Measurements from ENCODE around the gene NCOA3.
A peak's percentile ranks its signal among the peaks of the same experiment; 100 is the strongest.

The NCOA3 gene

DNA sequence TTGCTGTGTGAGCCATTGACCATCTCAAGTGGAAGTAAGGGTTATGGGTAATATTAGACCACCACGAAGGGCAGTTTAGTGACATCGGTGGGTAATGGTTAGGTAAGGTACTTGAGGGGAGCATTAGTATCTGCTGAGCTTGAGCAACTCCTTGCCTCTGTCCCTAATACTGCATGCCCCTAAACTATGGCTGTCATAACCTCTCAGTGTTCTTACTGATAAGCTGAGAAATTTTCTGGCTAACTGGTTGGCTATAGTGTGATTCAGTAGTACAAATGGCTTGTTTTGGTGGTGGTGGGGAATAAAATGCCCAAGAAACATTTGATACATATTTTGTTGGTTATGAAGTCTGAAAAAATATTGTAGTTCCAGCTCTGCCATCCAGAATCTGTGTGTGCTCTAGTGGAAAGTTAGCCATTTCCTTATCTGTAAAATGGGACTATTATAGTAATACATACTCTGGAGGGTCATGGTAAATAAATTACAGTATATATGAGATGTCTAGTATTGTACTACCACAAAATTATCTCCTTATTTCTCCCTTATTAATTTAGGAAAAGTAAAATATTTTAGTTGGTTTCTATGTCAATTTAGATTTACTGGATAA, 113.1 kb downstream of the NCOA3 start:
- Histone ChIP-seq H3K9me3 (no peaks in the 10 kb centered on the region), H3K4me3 (ENCODE audit: low read depth, low read length) (no peak overlapping the region), H3K36me3 (no peaks in the 10 kb centered on the region), H3K27me3 (no peaks in the 10 kb centered on the region), H3K4me1 (no peaks in the 10 kb centered on the region)
- no peak for DNase-seq
- TF ChIP-seq, protein P1, sequence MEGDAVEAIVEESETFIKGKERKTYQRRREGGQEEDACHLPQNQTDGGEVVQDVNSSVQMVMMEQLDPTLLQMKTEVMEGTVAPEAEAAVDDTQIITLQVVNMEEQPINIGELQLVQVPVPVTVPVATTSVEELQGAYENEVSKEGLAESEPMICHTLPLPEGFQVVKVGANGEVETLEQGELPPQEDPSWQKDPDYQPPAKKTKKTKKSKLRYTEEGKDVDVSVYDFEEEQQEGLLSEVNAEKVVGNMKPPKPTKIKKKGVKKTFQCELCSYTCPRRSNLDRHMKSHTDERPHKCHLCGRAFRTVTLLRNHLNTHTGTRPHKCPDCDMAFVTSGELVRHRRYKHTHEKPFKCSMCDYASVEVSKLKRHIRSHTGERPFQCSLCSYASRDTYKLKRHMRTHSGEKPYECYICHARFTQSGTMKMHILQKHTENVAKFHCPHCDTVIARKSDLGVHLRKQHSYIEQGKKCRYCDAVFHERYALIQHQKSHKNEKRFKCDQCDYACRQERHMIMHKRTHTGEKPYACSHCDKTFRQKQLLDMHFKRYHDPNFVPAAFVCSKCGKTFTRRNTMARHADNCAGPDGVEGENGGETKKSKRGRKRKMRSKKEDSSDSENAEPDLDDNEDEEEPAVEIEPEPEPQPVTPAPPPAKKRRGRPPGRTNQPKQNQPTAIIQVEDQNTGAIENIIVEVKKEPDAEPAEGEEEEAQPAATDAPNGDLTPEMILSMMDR (IDR thresholded peaks at IDR 0.05; ENCODE audit: low read depth, low read length) = no peak

DNA sequence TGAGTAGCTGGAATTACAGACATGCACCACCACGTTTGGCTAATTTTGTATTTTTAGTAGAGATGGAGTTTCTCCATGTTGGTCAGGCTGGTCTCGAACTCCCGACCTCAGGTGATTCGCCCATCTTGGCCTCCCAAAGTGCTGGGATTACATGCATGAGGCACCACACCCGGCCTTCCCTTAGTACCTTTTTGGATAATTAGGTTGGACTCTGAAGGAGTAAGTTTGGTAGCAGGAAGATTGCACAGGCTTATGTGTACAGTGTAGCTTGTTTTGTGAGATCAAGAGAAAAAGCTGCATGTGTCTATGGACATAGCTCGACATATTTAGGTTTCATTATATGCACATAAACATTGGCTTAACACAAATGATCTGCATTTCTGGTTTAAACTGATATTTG, 116.8 kb downstream of the NCOA3 start:
- H3K4me1 ChIP-seq = no peaks in the 10 kb centered on the region
- H3K36me3 ChIP-seq = no peaks in the 10 kb centered on the region; the same call in 1 of the 2 replicates
- TF ChIP-seq, protein P1 (IDR thresholded peaks at IDR 0.05; ENCODE audit: low read depth, low read length) = no peak
- DNase-seq = no peak
- H3K27me3 ChIP-seq = no peaks in the 10 kb centered on the region
- no peak overlapping the region for H3K4me3 ChIP-seq (ENCODE audit: low read depth, low read length)
- H3K9me3 ChIP-seq = no peaks in the 10 kb centered on the region

DNA sequence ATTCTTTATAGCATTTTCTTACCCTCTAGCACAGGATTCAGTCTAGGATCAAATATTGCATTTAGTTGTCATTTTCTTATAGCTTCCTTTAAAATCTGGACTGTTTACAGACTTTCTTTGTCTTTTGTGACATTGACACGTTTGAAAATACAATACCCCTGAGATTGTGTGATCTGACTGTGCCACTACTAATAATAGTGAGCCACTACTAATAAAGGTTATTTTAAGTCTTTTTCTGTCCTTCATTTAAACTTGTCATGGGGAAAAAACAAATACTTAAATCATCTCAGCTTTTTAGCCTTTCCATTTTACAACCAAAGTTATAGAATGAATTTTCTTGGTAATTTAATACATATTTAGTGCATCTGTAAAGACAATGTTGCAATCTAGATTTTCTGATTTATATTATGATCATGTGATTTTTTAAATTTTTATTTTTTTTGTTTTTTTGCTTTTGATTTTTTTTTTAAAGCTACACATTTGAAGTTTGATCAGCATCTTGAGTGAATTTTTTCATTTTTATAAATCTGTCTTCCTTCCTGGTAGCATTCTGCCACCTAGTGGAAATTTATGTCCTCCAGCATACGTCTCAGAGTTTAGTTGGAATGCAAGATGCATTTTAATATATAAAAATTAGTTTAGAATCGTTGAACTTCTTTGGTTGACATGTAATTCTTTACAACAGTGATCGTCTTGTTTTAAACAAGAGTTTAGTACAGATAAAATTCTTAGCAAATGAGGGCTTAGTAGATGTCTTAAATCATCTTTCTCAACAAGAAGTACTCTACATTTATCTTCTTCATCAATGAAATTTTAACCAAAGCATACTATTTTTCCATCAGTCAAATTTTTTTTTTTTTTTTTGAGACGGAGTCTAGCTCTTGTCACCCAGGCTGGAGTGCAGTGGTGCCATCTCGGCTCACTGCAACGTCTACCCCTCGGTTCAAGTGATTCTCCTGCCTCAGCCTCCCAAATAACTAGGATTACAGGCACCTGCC, 119.4 kb downstream of the NCOA3 start:
- Histone ChIP-seq H3K4me1 (no peaks in the 10 kb centered on the region), H3K9me3 (no peaks in the 10 kb centered on the region), H3K27me3 (no peaks in the 10 kb centered on the region), H3K4me3 (ENCODE audit: low read depth, low read length) (no peak overlapping the region), H3K36me3 (no peaks in the 10 kb centered on the region; the same call in 1 of the 2 replicates)
- DNase-seq = peak; percentile 19
- TF ChIP-seq, protein P1 (IDR thresholded peaks at IDR 0.05; ENCODE audit: low read depth, low read length) = peak; percentile 84

DNA sequence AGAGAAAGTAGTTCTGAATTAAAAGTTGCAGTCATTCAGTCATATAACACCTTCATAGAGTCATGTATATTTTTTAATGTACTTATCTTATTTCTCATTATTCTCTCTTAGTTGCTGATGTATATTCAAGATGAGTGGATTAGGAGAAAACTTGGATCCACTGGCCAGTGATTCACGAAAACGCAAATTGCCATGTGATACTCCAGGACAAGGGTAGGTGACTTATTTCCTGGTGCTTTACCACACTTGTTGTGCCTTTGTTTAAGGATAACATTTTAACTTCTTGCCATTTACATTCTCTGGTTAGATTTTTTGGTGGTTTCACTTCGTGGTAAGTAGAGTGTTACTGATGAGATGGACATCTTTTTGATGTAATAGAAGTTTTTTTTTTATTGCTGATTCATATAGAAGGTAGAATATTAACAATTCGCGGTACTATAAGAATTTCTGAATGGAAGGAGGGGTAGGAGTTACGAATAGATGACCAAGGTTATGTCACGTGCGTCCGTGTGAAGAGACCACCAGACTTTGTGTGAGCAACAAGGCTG, 120.5 kb downstream of the NCOA3 start:
- no peak for DNase-seq
- no peak overlapping the region for H3K4me3 ChIP-seq (ENCODE audit: low read depth, low read length)
- no peaks in the 10 kb centered on the region; the same call in 1 of the 2 replicates for H3K36me3 ChIP-seq

DNA sequence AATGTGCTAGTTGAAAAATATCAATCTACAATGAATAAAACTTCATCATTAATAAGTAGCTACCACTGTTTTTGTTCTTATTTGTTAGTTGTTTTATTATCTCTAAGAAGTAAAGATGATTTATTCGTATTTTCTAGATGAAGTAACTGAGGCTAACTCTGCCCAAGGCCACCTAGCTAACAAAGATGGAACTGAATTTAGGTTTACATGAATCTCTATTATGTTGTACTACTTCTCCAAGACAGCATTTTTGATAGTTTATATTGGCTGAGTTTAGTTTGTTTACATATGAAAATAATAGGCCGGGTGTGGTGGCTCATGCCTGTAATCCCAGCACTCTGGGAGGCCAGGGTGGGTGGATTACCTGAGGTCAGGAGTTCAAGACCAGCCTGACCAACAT, 121.5 kb downstream of the NCOA3 start:
- Histone ChIP-seq H3K9me3 (no peaks in the 10 kb centered on the region), H3K4me1 (no peaks in the 10 kb centered on the region), H3K36me3 (peaks cover 5% of the 10 kb centered on the region; the same call in 1 of the 2 replicates), H3K4me3 (ENCODE audit: low read depth, low read length) (no peak overlapping the region), H3K27me3 (no peaks in the 10 kb centered on the region)
- TF ChIP-seq, protein P1 (IDR thresholded peaks at IDR 0.05; ENCODE audit: low read depth, low read length) = 0 out of 2 replicates have a peak, but pooled peaks have one; percentile 4
- no peak for DNase-seq

More for the DNA sequence above, 120.5 kb downstream of the NCOA3 start:
- TF ChIP-seq, protein P1 (IDR thresholded peaks at IDR 0.05; ENCODE audit: low read depth, low read length) = no peak
- Histone ChIP-seq H3K9me3 (no peaks in the 10 kb centered on the region), H3K4me1 (no peaks in the 10 kb centered on the region), H3K27me3 (no peaks in the 10 kb centered on the region)
